GM12892 (cell line): ENCODE data around the gene SPATS2.

Source experiments
- DNase-seq: peaks from one replicate; pipeline ENCODE4 v3.0.0; 2011; ENCODE audit not compliant: insufficient read length
- FAIRE-seq: peaks from 2 replicates; lab custom pipeline; 2011; peaks lifted over from hg19 to GRCh38; lab: Jason Lieb, UNC
- POLR2A ChIP-seq: IDR thresholded peaks from 2 replicates; pipeline ENCODE4 v1.6.1; 2011; ENCODE audit warnings: low read depth, low read length, control low read depth
- POLR2AphosphoS5 ChIP-seq: IDR thresholded peaks from 2 replicates; pipeline ENCODE4 v1.6.1; 2011; ENCODE audit warnings: low read depth, low read length, control low read depth
- TAF1 ChIP-seq: IDR thresholded peaks from 2 replicates; pipeline ENCODE4 v1.6.1; 2011; ENCODE audit warnings: low read depth, mild to moderate bottlenecking, control low read depth, low read length, borderline replicate concordance

The SPATS2 gene

GRCh38 chr12:49558526-49558925 lies 191.3 kb downstream of the SPATS2 start:
- FAIRE-seq (no peak), DNase-seq (no peak)
- no peak for TF ChIP-seq POLR2A
- TF ChIP-seq TAF1: no peak
- no peak for TF ChIP-seq POLR2AphosphoS5

- FAIRE-seq: no peak
- TF ChIP-seq POLR2A: no peak
- no peak for DNase-seq
Observed at GRCh38 chr12:49559011-49559675, 191.9 kb downstream of the SPATS2 start.

- no peak for FAIRE-seq
- TF ChIP-seq TAF1 (no peak), POLR2AphosphoS5 (no peak), POLR2A (no peak)
Observed at GRCh38 chr12:49560695-49561094, 193.4 kb downstream of the SPATS2 start.

GRCh38 chr12:49562233-49562632 lies 195.0 kb downstream of the SPATS2 start:
- FAIRE-seq (no peak), DNase-seq (no peak)
- TF ChIP-seq POLR2AphosphoS5 (no peak), POLR2A (no peak), TAF1 (no peak)

More at GRCh38 chr12:49560695-49561094, 193.4 kb downstream of the SPATS2 start:
- DNase-seq: no peak

- DNase-seq (no peak), FAIRE-seq (no peak)
Observed at GRCh38 chr12:49562831-49563230, 195.6 kb downstream of the SPATS2 start.

GRCh38 chr12:49563951-49564685 lies 196.9 kb downstream of the SPATS2 start:
- FAIRE-seq (no peak), DNase-seq (no peak)
- TF ChIP-seq POLR2A (no peak), TAF1 (no peak), POLR2AphosphoS5 (no peak)

More at GRCh38 chr12:49562831-49563230, 195.6 kb downstream of the SPATS2 start:
- TF ChIP-seq POLR2AphosphoS5: no peak
- TF ChIP-seq POLR2A: no peak
- no peak for TF ChIP-seq TAF1

GRCh38 chr12:49564686-49565405 lies 197.6 kb downstream of the SPATS2 start:
- FAIRE-seq (no peak), DNase-seq (no peak)
- TF ChIP-seq TAF1 (no peak), POLR2A (no peak), POLR2AphosphoS5 (no peak)

- TF ChIP-seq POLR2AphosphoS5 (no peak), TAF1 (no peak), POLR2A (no peak)
- DNase-seq: no peak
- FAIRE-seq: no peak
Observed at GRCh38 chr12:49565406-49566265, 198.4 kb downstream of the SPATS2 start.

GRCh38 chr12:49566361-49566760 lies 199.1 kb downstream of the SPATS2 start:
- DNase-seq: no peak
- no peak for TF ChIP-seq POLR2AphosphoS5
- no peak for FAIRE-seq

- FAIRE-seq (no peak), DNase-seq (no peak)
- TF ChIP-seq POLR2AphosphoS5 (no peak), POLR2A (no peak), TAF1 (no peak)
Observed at GRCh38 chr12:49567302-49567610, 200.0 kb downstream of the SPATS2 start.
